ENCODE measurements around the gene FCER2.

DNA sequence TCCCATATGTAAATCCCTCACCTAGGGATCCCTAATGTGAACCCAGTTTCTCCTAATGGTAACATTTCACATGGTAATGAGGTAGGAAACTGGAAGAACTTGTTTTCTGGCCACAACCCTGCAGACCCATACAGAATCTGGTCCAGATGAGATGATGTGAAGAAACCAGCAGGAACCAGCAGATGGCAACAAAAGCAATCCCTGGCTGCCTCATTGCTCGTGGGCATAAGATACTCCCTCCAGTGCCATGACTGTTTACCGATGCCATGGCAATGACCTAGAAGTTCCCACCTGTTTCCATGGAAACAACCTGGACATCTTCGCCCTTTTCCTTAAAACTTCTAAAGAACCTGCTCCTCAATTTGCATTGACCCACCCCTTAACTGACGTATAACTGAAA lies 46.8 kb upstream of the FCER2 start:
- TF ChIP-seq, protein P1, sequence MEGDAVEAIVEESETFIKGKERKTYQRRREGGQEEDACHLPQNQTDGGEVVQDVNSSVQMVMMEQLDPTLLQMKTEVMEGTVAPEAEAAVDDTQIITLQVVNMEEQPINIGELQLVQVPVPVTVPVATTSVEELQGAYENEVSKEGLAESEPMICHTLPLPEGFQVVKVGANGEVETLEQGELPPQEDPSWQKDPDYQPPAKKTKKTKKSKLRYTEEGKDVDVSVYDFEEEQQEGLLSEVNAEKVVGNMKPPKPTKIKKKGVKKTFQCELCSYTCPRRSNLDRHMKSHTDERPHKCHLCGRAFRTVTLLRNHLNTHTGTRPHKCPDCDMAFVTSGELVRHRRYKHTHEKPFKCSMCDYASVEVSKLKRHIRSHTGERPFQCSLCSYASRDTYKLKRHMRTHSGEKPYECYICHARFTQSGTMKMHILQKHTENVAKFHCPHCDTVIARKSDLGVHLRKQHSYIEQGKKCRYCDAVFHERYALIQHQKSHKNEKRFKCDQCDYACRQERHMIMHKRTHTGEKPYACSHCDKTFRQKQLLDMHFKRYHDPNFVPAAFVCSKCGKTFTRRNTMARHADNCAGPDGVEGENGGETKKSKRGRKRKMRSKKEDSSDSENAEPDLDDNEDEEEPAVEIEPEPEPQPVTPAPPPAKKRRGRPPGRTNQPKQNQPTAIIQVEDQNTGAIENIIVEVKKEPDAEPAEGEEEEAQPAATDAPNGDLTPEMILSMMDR (IDR thresholded peaks at IDR 0.05), result no peak
- no peak for TF ChIP-seq POLR2A (IDR thresholded peaks at IDR 0.05)

Data from heart left ventricle (tissue), 13 donors.